Astrocyte (in vitro differentiated cells and primary cell): Measurements from ENCODE around the gene DLGAP4.

ENCODE experiments used
- EZH2 ChIP-seq: IDR thresholded peaks from 2 replicates; pipeline ENCODE4 v1.6.1; 2012; ENCODE audit warnings: mild to moderate bottlenecking, low read length, inconsistent platforms; ENCODE audit not compliant: insufficient read depth
- TF ChIP-seq, protein P1 (sequence below): IDR thresholded peaks from 2 replicates; pipeline ENCODE4 v1.5.1; 2011; ENCODE audit warnings: low read depth, mild to moderate bottlenecking, inconsistent platforms, low read length, moderate library complexity; ENCODE audit not compliant: insufficient read depth

- TF ChIP-seq, protein P1, sequence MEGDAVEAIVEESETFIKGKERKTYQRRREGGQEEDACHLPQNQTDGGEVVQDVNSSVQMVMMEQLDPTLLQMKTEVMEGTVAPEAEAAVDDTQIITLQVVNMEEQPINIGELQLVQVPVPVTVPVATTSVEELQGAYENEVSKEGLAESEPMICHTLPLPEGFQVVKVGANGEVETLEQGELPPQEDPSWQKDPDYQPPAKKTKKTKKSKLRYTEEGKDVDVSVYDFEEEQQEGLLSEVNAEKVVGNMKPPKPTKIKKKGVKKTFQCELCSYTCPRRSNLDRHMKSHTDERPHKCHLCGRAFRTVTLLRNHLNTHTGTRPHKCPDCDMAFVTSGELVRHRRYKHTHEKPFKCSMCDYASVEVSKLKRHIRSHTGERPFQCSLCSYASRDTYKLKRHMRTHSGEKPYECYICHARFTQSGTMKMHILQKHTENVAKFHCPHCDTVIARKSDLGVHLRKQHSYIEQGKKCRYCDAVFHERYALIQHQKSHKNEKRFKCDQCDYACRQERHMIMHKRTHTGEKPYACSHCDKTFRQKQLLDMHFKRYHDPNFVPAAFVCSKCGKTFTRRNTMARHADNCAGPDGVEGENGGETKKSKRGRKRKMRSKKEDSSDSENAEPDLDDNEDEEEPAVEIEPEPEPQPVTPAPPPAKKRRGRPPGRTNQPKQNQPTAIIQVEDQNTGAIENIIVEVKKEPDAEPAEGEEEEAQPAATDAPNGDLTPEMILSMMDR: no peak
- no peak for TF ChIP-seq EZH2
Measured at GRCh38 chr20:36483919-36484808, 178.0 kb downstream of the DLGAP4 start.
